NCI-H2196 treated with DMSO at 0.1 percent for 48 hours (cell line): ENCODE measurements around the gene PRAF2.

Experiments used
- DNase-seq: peaks from one replicate; lab custom pipeline; 2025; ENCODE audit not compliant: unreplicated experiment; lab: John Stamatoyannopoulos, UW

Gene PRAF2

DNA sequence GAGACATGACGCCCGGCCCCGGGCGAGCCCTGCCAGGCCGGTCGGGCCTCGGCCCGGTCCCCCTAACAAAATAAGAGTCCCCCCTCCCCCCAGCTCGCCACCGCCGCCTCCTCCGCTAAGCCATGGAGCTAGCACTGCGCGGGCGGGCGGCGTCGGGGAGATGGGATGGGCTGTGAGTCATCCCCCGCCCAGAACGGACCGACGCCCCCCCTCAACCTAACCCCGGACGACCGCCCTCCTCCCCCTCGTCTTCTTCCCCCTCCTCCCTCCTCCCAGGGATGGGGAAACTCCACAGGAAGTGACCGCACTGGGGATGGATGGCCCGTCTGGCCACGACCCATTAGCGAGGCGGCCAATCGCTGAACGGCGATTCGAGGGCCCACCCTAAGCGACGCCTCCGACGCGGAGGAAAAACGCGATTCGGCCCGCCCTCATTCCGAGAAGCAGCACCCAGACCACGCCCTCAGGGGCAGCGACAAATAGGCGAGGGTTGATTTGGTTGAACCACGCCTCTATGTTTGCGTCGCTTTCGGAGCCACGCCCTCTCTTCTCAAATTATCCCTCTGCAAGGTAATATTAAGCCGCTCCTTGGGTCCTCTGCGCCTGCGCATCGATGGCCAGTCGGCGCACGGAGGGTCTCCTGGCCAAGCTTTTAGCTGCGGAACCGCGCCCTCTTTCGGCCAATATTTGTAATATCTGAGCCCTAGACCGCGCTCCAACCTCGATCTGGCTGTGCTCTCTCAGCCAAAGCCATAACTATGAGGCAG is 30.4 kb downstream of the PRAF2 start, which contains the start of gene TFE3:
TFE3 (minus strand) TSS at position 138 of the 767 bp plus-strand sequence; CDS start at position 7, 131 bp downstream.
- DNase-seq = peak; percentile 94

- no peak for DNase-seq
These were observed 31.1 kb downstream of the PRAF2 start for GRCh38 chrX:49042581-49043219.

DNA sequence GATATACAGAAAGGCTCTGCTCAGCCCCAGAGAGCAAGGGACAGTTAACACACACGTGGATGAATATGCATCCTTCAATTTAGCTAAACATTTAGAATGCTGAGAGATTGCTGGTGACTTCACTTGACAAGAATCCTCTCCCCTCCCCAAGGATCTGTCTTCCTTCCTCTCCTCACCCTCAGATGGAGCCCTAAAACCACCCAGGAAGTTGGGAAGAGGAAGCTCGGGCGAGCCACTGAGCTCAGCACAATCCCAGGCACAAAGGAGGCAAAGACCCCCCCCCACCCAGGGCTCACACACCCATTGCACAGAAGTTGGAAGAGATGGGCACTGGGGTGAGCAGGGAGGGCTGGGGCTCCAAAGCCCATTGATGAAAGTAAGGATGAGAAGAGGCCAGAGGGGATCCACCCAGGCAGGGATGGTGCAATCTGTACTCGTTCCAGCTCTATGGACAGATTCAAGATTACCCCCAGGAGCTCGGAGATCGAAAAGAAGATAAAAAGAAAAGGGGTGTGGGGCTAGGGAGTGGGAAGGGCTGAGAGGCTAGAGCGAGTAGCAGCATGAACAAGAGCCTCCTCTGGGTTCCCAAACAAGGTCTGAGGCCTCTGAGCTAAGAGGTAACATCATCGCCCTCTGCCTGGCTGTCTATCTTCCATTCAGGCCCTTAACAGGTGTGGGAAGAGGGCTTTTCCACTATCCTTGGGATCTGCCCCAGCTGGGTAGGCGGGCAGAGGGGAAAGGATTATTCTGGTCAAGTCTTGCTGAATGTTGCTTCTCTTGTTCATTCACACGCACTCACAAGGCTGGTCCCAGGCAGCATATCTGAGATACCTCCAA is 31.8 kb downstream of the PRAF2 start:
- no peak for DNase-seq

GRCh38 chrX:49040376-49040955 is 33.3 kb downstream of the PRAF2 start:
- no peak for DNase-seq

DNA sequence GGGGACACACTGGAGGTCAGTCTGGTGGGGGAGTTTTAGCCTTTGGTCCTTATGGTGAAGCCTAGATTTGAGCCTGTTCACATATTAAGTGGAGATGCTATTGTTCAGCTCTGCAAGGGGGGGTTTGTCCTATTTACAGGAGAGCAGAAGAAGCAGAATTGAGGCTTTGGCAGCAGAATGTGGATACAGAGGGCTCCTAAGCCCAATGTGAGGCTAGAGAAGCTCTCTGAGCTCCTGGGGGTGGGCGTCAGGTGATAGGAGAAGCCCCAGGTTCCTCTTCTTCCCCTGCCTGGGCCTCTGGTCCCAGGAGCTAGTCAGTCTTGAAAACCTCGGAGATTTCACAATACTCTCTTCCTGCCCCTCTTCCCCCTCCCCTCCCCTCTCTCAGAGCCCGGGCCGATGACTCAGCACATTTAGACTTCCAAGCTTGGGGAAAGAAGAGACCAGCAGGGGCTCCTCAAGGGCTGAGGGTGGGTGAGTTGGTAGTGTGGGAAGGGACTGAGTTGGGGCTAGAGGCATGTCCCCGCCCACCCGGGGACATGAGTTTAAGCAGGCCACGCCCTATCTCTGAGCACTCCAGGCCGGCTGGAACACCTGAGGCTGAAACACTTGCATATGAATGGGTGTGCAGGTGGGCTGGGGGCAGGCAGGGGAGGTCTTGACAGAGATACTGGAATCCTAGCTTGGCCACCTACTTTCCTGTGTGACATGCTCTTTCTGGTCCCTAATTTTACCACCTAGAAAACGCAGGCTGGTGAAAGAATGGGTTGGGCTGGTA is 34.0 kb downstream of the PRAF2 start:
- DNase-seq = peak; percentile 15

GRCh38 chrX:49037883-49038475 is 35.8 kb downstream of the PRAF2 start:
- no peak for DNase-seq

DNA sequence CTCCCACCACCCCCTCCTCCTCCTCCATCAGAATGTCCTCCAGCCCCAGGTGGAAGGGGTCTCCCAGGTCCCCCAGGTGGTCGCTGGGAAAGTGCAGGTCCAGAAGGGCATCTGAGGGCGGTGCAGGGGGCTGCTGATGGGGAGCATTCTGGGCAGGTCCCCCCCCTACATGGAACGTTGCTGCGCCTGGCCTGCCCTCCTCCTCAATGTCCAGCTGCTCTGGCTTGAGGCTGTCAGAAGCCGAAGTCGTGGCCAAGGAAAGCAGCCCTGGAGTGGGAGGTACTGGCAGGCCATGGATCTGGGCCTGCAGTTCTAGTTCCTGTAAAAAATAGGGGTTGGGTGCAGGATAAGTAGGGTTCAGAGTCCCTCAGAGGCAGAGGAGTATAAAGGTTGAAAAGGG is 43.5 kb downstream of the PRAF2 start:
- DNase-seq = no peak

DNA sequence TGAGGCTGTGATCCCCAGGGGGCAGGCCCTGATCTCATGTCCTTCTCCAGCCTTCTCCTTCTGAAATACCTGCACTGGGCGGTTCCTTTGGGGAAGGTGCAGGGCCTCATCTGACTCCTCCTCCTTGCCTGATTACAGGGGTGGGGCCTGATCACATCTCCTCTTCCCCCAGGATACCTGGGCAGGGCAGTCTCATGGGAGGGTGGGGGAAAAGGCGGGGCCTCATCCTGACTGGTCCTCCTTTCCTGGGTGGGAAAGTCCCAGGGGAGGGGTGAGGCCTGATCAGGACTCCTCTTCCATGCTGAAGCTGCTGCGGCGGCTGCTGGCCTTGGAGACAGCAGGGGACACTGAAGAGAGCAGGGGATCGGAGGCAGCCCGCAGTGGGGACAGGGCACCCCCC is 43.9 kb downstream of the PRAF2 start:
- DNase-seq = no peak
